IMR-90 (cell line): ENCODE measurements around the gene NPHP4. TPM values are rescaled to one million over a fixed set of nuclear protein-coding genes. Genes with fewer than 3 reads are reported as not detected.

Experiments
- ATAC-seq: fragments of 200-7000 bp; cut with Tn5 transposase; 2 replicates; pipeline ENCODE4 v1.9.1; 2020; ENCODE audit warnings: low read depth, mild to moderate bottlenecking, moderate library complexity
- BruUV-seq: library from RNA; stranded (reverse); fragments of 400-500 nt; replicated peaks from 2 replicates; lab custom pipeline; 2021; lab: Mats Ljungman, UMichigan
- CTCF ChIA-PET: fragments of 300-600 bp; formaldehyde crosslinking; extraction: SDS; loops from one replicate; lab custom pipeline; 2021; ENCODE audit warnings: antibody characterized with exemption; lab: Yijun Ruan, JAX
- POLR2A ChIA-PET: fragments of 300-600 bp; sonication (Branson Sonifier 250); formaldehyde crosslinking; loops from one replicate; lab custom pipeline; 2022; ENCODE audit warnings: antibody characterized with exemption; ENCODE audit not compliant: unreplicated experiment; lab: Charles Lee
- DNase-seq: peaks from one replicate; pipeline ENCODE4 v3.0.0; 2013
- H2AFZ ChIP-seq: replicated peaks from 2 replicates; pipeline ENCODE3; 2013; ENCODE audit warnings: low read length, mild to moderate bottlenecking; ENCODE audit not compliant: poor library complexity
- H2AK5ac ChIP-seq: 2 replicates; pipeline ENCODE4 v1.6.1; 2013; ENCODE audit warnings: low read depth, low read length, inconsistent platforms
- H2AK9ac ChIP-seq: replicated peaks from 2 replicates; pipeline ENCODE3; 2013; ENCODE audit warnings: mild to moderate bottlenecking, low read depth, low read length, moderate library complexity; ENCODE audit not compliant: poor library complexity
- H2BK120ac ChIP-seq: 2 replicates; pipeline ENCODE4 v1.6.1; 2013; ENCODE audit warnings: low read depth, low read length, inconsistent platforms
- H2BK15ac ChIP-seq: 3 replicates; pipeline ENCODE4 v1.6.1; 2013; ENCODE audit warnings: low read depth, low read length, inconsistent platforms
- H2BK20ac ChIP-seq: 2 replicates; pipeline ENCODE4 v1.6.1; 2013; ENCODE audit warnings: low read depth, mild to moderate bottlenecking, inconsistent platforms, low read length, moderate library complexity
- H2BK5ac ChIP-seq: 2 replicates; pipeline ENCODE4 v1.6.1; 2013; ENCODE audit warnings: mild to moderate bottlenecking, low read depth, low read length, inconsistent platforms; ENCODE audit not compliant: poor library complexity, severe bottlenecking
- H3K14ac ChIP-seq: replicated peaks from 2 replicates; pipeline ENCODE4 v1.6.1; 2013; ENCODE audit warnings: low read depth, low read length, inconsistent platforms
- H3K18ac ChIP-seq: 2 replicates; pipeline ENCODE4 v1.6.1; 2013; ENCODE audit warnings: low read depth, low read length, control low read depth
- H3K23ac ChIP-seq: 2 replicates; pipeline ENCODE4 v1.6.1; 2013; ENCODE audit warnings: low read depth, low read length, inconsistent platforms
- H3K27ac ChIP-seq: 2 replicates; pipeline ENCODE4 v1.5.1; 2013; ENCODE audit warnings: mild to moderate bottlenecking, control low read depth, low read length; ENCODE audit not compliant: insufficient read depth
- H3K27me3 ChIP-seq: 2 replicates; pipeline ENCODE4 v1.6.1; 2013; ENCODE audit warnings: low read length; ENCODE audit not compliant: control insufficient read depth, insufficient read depth
- H3K36me3 ChIP-seq: 2 replicates; pipeline ENCODE4 v1.6.1; 2013; ENCODE audit warnings: low read length, mixed read lengths; ENCODE audit not compliant: control insufficient read depth, insufficient read depth
- H3K4ac ChIP-seq: 2 replicates; pipeline ENCODE4 v1.6.1; 2013; ENCODE audit warnings: low read depth, low read length, inconsistent platforms
- H3K4me1 ChIP-seq: 2 replicates; pipeline ENCODE4 v1.6.1; 2013; ENCODE audit warnings: low read length, mixed read lengths; ENCODE audit not compliant: control insufficient read depth, insufficient read depth
- H3K4me2 ChIP-seq: 2 replicates; pipeline ENCODE4 v1.6.1; 2013; ENCODE audit warnings: low read depth, mild to moderate bottlenecking, control low read depth, low read length, moderate library complexity
- H3K4me3 ChIP-seq: 2 replicates; pipeline ENCODE4 v1.5.1; 2013; ENCODE audit warnings: low read depth, mild to moderate bottlenecking, control low read depth, low read length, moderate library complexity; ENCODE audit not compliant: insufficient read depth
- H3K56ac ChIP-seq: 2 replicates; pipeline ENCODE4 v1.6.1; 2013; ENCODE audit warnings: low read length, inconsistent platforms; ENCODE audit not compliant: insufficient read depth; ENCODE audit errors: extremely low read depth
- H3K79me1 ChIP-seq, 2 experiments: 2 replicates each; pipeline ENCODE4 v1.6.1; 2013; ENCODE audit warnings: low read length in 2 of 2, inconsistent platforms in 1 of 2, low read depth in 1 of 2
- H3K9ac ChIP-seq: 2 replicates; pipeline ENCODE4 v1.6.1; 2013; ENCODE audit warnings: low read depth, low read length, control low read depth
- H3K9me1 ChIP-seq: 2 replicates; pipeline ENCODE4 v1.6.1; 2013; ENCODE audit warnings: low read length, inconsistent platforms; ENCODE audit not compliant: insufficient read depth
- H3K9me3 ChIP-seq: 2 replicates; pipeline ENCODE4 v1.6.1; 2013; ENCODE audit warnings: low read length; ENCODE audit not compliant: control insufficient read depth, insufficient read depth
- H4K20me1 ChIP-seq: 2 replicates; pipeline ENCODE4 v1.6.1; 2013; ENCODE audit warnings: low read length, inconsistent platforms; ENCODE audit not compliant: insufficient read depth
- H4K5ac ChIP-seq: 2 replicates; pipeline ENCODE4 v1.6.1; 2013; ENCODE audit warnings: mild to moderate bottlenecking, low read depth, low read length, control low read depth
- H4K8ac ChIP-seq, 2 experiments: 2 replicates each; pipeline ENCODE4 v1.6.1; 2013; ENCODE audit warnings: low read depth in 2 of 2, low read length in 2 of 2, control low read depth in 1 of 2, inconsistent platforms in 1 of 2
- H4K91ac ChIP-seq: 2 replicates; pipeline ENCODE4 v1.6.1; 2013; ENCODE audit warnings: low read depth, low read length, inconsistent platforms; ENCODE audit not compliant: insufficient read depth
- BHLHE40 ChIP-seq: fragments of 150-350 bp; IDR thresholded peaks from 2 replicates; pipeline ENCODE4 v1.6.1; 2016; ENCODE audit warnings: mild to moderate bottlenecking, low read depth, low read length
- CEBPB ChIP-seq: IDR thresholded peaks from 2 replicates; pipeline ENCODE4 v1.6.1; 2012; ENCODE audit warnings: low read depth, low read length, improper control_type of control experiment
- CHD1 ChIP-seq: IDR thresholded peaks from 2 replicates; pipeline ENCODE4 v1.6.1; 2012; ENCODE audit warnings: low read depth, low read length, improper control_type of control experiment
- CTCF ChIP-seq: conservative IDR thresholded peaks from 2 replicates; pipeline ENCODE4 v1.5.1; 2012; ENCODE audit warnings: mild to moderate bottlenecking, low read depth, low read length, improper control_type of control experiment
- FOS ChIP-seq: fragments of 150-350 bp; IDR thresholded peaks from 2 replicates; pipeline ENCODE4 v1.6.1; 2016; ENCODE audit warnings: low read depth, low read length
- MAFK ChIP-seq: IDR thresholded peaks from 2 replicates; pipeline ENCODE4 v1.6.1; 2012; ENCODE audit warnings: low read depth, low read length, improper control_type of control experiment
- MAZ ChIP-seq: IDR thresholded peaks from 2 replicates; pipeline ENCODE4 v1.6.1; 2012; ENCODE audit warnings: low read depth, mild to moderate bottlenecking, low read length, improper control_type of control experiment, moderate library complexity, borderline replicate concordance
- MXI1 ChIP-seq: IDR thresholded peaks from 2 replicates; pipeline ENCODE4 v1.6.1; 2012; ENCODE audit warnings: low read depth, mild to moderate bottlenecking, low read length, moderate library complexity, borderline replicate concordance
- POLR2A ChIP-seq: IDR thresholded peaks from 2 replicates; pipeline ENCODE4 v1.6.1; 2012; ENCODE audit warnings: mild to moderate bottlenecking, low read depth, low read length
- RAD21 ChIP-seq: IDR thresholded peaks from 2 replicates; pipeline ENCODE4 v1.6.1; 2012; ENCODE audit warnings: low read length, improper control_type of control experiment
- RCOR1 ChIP-seq: IDR thresholded peaks from 2 replicates; pipeline ENCODE4 v1.6.1; 2012; ENCODE audit warnings: mild to moderate bottlenecking, low read length, improper control_type of control experiment; ENCODE audit not compliant: insufficient replicate concordance
- RFX5 ChIP-seq: IDR thresholded peaks from 2 replicates; pipeline ENCODE4 v1.8.0; 2012; ENCODE audit warnings: low read depth, mild to moderate bottlenecking, low read length, moderate library complexity
- SMC3 ChIP-seq: fragments of 150-350 bp; IDR thresholded peaks from 2 replicates; pipeline ENCODE4 v1.6.1; 2016; ENCODE audit warnings: low read depth, mild to moderate bottlenecking, antibody characterized with exemption, low read length, moderate library complexity
- WGBS, 2 experiments: methylation state at CpG; one replicate each; pipeline versions ENCODE4 v1.1.5 to v1.1.7; 2013; ENCODE audit warnings: missing lambda C conversion rate in 2 of 2; ENCODE audit not compliant: insufficient read length in 1 of 2; ENCODE audit errors: extremely low coverage in 2 of 2; 5-methylcytosine and 5-hydroxymethylcytosine counted together
- dilution Hi-C: fragments of 300-500 bp; cut with HindIII; formaldehyde crosslinking; loops from one replicate; pipeline ENCODE4 v1.14.3; 2018; ENCODE audit warnings: low sequenced_read_pairs; ENCODE audit not compliant: unreplicated experiment
- in situ Hi-C: fragments of 300-500 bp; cut with MboI; formaldehyde crosslinking; loops from 3 replicates; pipeline ENCODE4 v1.14.3; 2019; ENCODE audit warnings: low sequenced_read_pairs, inconsistent platforms, mixed read lengths
- intact Hi-C: fragments of 100-400 bp; cut with micrococcal nuclease; formaldehyde crosslinking; loops from 2 replicates; pipeline ENCODE4 v1.10.0; 2022
- polyA plus RNA-seq, 3 experiments: library from polyadenylated mRNA; depleted of rRNA; stranded (reverse); fragments of >200 nt; gene quantifications; 2 replicates each; pipeline ENCODE4 v1.2.3, GENCODE V29; 2012; ENCODE audit warnings: low replicate concordance in 1 of 3
- total RNA-seq: library from RNA; depleted of rRNA; stranded (reverse); fragments of >200 nt; gene quantifications from 2 replicates; pipeline ENCODE4 v1.2.3, GENCODE V29; 2012

NPHP4 gene
- total and polyA plus RNA-seq, 2 of the 4 experiments (the other 2 are of a cell fraction): 2.0 to 5.5 TPM

GRCh38 chr1:5891137-5891536, 101.1 kb downstream of the NPHP4 start:
- in situ Hi-C loops (no loop called here), intact Hi-C loops (no loop called here), dilution Hi-C loops (no loop called here)
- Histone ChIP-seq H3K4me2 (no peak overlapping the region), H3K23ac (no peak overlapping the region), H3K4me3 (no peak overlapping the region), H3K4ac (no peak overlapping the region), H3K27me3 (no peaks in the 10 kb centered on the region), H4K5ac (no peak overlapping the region), H4K20me1 (no peaks in the 10 kb centered on the region), H2BK120ac (no peak overlapping the region), H2AFZ (no peak overlapping the region), H3K14ac (no peak overlapping the region), H2BK5ac (no peak overlapping the region), H4K91ac (no peak overlapping the region), H2AK5ac (no peak overlapping the region), H4K8ac (no peak overlapping the region), H3K4me1 (no peaks in the 10 kb centered on the region; the same call in 1 of the 2 replicates), H2BK15ac (no peak overlapping the region), H3K56ac (no peak overlapping the region), H3K36me3 (no peaks in the 10 kb centered on the region), H3K18ac (no peak overlapping the region), H3K79me1 (no peaks in the 10 kb centered on the region), H2BK20ac (no peak overlapping the region), H2AK9ac (no peak overlapping the region), H3K9ac (no peak overlapping the region), H3K9me3 (no peaks in the 10 kb centered on the region), H3K9me1 (0 out of 2 replicates have a peak, but pooled peaks cover 3% of the 10 kb centered on the region), H3K27ac (no peak overlapping the region)
- ChIA-PET CTCF (no interaction called here), POLR2A (interaction anchor here (0.7 kb wide), 1 partner anchor 80 kb away, joined by 3 read pairs; no protein-coding TSS in a partner anchor)
- WGBS, 2 experiments: 80% methylated on average over 1 of the region's 8 CpGs; no CpG with 5 or more reads in 1 of the 2 experiments
- DNase-seq (no peak), ATAC-seq (no peak)
- BruUV-seq: no TSS peak
- TF ChIP-seq RFX5 (no peak), SMC3 (no peak), MXI1 (no peak), MAZ (no peak), CEBPB (no peak), FOS (no peak), POLR2A (no peak), CTCF (no peak), RAD21 (no peak), BHLHE40 (no peak), MAFK (no peak), RCOR1 (no peak), CHD1 (no peak)
